ENCODE measurements around the gene PLEKHA7.
"Not testable (repeated sequence)": the region's sequence is repeated elsewhere in the genome, so short reads cannot be mapped to it uniquely, and the experiment has no call there.

The PLEKHA7 gene

GRCh38 chr11:16889905-16890304 lies 124.3 kb downstream of the PLEKHA7 start:
- in situ Hi-C loops (cut with MboI; ENCODE audit: low sequenced_read_pairs): no loop called here

DNA sequence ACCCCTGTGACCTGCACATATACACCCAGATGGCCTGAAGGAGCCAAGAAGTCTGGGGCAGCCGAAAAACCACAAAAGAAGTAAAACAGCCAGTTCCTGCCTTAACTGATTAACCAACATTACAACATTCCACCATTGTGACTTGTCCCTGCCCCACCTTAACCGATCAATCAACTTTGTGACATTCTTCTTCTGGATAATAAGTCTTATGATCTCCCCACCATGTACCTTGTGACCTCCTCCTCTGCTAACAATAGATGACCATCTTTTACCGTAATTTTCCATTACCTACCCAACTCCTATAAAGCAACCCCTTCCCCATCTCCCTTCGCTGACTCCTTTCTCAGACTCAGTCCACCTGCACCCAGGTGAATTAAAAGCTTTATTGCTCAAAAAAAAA lies 125.2 kb downstream of the PLEKHA7 start:
- in situ Hi-C loops (cut with MboI; ENCODE audit: low sequenced_read_pairs): not testable (repeated sequence)

DNA sequence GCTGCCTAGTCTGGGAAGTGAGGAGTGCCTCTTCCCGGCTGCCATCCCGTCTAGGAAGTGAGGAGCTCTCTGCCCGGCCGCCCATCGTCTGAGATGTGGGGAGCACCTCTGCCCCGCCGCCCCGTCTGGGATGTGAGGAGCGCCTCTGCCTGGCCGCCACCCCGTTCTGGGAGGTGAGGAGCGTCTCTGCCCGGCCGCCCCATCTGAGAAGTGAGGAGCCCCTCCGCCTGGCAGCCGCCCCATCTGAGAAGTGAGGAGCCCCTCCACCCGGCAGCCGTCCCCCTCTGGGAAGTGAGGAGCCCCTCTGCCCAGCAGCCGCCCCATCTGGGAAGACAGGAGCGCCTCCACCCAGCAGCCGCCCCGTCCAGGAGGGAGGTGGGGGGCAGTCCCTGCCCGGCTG lies 126.3 kb downstream of the PLEKHA7 start:
- in situ Hi-C loops (cut with MboI; ENCODE audit: low sequenced_read_pairs): not testable (repeated sequence)

- in situ Hi-C loops (cut with MboI; ENCODE audit: low sequenced_read_pairs): no loop called here
Observed at GRCh38 chr11:16883174-16883573, 131.0 kb downstream of the PLEKHA7 start.

DNA sequence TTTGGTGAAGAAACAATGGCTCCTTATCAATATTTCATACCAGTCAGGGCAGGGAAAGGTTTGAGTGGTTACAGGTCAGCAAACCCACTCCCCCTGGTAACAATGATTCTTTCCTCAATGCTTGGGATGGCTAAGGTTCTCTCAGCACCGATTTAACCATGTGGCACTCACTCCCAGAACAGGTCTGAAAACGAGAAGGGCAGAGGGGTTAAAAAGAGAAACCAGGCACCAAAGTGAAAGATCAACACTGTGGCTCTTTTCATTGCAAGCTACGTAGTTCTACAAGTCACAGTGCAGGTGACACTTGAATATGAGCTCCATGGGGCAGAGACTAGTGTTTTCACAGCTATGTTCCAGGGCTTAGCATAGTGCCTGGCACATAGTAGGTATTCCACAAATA lies 132.4 kb downstream of the PLEKHA7 start:
- in situ Hi-C loops (cut with MboI; ENCODE audit: low sequenced_read_pairs): no loop called here

DNA sequence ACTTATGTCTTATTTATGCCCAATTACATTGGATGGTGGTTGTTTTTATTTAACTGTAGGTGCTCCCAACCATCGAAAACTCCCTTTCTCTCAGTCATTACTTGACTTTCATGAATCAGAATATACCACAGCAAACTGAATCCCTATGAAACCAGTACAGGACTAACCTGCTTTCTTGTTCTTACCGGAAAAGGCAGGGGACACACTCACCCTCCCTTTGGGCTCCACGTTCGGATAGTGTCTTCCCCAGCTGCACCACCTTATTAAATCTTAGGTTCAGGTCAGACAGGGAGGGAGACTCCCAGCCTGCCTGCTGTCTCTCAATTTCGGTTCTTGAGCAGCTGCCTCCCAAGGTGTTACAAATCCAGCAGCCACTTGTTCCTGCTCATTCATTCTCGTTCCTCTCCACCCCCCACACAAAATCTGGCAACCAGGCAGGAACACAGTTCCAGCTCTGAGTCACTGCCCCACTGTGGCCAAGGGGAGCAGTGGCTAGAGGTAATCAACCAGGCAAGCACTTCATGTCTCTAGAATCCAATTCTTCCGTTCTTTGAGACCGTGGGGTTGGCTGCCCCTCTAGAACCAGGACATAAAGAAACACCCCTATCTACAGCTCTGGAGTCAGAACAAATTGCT lies 133.0 kb downstream of the PLEKHA7 start:
- in situ Hi-C loops (cut with MboI; ENCODE audit: low sequenced_read_pairs): no loop called here

GRCh38 chr11:16880184-16880801 lies 133.9 kb downstream of the PLEKHA7 start:
- in situ Hi-C loops (cut with MboI; ENCODE audit: low sequenced_read_pairs): no loop called here

- in situ Hi-C loops (cut with MboI; ENCODE audit: low sequenced_read_pairs): no loop called here
Observed at GRCh38 chr11:16879690-16880089, 134.5 kb downstream of the PLEKHA7 start.

DNA sequence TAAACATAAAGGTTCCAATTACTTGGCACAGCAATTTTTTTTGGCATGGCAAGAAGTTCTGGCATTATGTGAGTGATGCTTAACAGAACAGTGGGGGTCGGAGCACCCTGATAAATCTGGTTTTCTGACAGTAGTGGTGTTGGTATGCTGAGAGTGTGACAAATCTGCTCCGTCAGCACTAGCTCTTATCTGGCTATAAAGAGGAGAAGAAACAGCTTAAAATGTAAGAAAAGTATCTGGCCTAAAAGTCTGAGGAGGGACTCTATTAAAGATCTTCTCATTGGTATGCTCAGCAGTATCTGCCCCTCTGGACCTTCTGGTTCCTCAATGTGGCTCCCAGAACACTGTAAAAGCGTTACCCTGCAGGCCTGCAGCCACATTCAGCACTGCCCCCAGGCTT lies 137.4 kb downstream of the PLEKHA7 start:
- in situ Hi-C loops (cut with MboI; ENCODE audit: low sequenced_read_pairs): no loop called here

DNA sequence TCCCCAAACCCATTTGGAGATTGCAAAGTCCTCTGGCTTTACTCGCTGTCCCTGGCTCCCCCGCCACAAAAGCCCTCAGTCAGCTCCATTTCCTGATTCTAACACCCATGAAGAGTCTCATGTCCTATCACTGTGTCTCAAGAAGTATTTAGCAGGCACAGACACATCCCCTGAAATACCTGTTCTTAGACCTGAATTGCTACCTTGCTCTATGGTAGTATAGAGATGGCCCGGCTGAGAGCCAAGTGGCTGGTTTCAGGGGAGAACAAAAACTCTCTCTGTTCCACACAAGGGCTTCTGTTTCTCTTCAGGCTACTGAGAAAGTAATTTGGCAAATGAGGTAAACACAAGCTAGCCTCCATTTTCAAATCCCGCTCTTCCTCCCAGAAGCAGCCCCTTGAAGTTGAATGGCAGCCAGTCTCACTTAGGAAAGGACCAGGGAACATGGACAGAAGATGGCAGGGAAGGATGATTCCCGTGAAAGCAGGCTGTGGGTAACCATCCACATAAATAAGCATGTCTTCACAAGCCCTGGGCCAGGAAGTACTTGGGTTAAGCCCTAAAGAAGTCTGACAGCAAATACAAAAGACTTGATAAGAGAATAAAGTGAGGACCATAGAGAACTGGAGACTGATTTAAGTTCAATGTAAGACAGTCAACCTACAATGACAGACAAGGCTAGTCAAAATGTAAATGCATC lies 138.0 kb downstream of the PLEKHA7 start:
- in situ Hi-C loops (cut with MboI; ENCODE audit: low sequenced_read_pairs): no loop called here

- in situ Hi-C loops (cut with MboI; ENCODE audit: low sequenced_read_pairs): no loop called here
Observed at GRCh38 chr11:16874275-16874975, 139.8 kb downstream of the PLEKHA7 start.

GRCh38 chr11:16873289-16873688 lies 140.9 kb downstream of the PLEKHA7 start:
- in situ Hi-C loops (cut with MboI; ENCODE audit: low sequenced_read_pairs): no loop called here

DNA sequence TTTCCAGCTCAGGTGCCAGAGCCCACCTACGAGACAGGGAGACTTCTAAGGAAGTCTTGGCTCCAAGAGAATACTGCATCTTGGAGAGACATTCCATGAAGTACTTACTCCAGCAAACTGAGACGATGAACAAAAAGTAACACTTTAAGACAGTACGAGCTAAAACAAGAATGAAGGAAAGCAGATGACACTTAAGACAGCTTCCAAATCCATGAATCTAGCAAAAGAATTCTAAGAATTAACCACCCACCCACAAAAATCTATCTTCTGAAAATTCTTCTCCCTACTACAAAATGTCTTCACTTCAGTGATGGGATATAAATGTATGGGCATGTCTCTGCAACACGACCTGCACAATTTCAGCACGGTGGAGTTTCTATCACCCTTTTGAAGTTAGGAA lies 142.8 kb downstream of the PLEKHA7 start:
- in situ Hi-C loops (cut with MboI; ENCODE audit: low sequenced_read_pairs): no loop called here

- in situ Hi-C loops (cut with MboI; ENCODE audit: low sequenced_read_pairs): no loop called here
Observed at GRCh38 chr11:16867097-16867496, 147.1 kb downstream of the PLEKHA7 start.

DNA sequence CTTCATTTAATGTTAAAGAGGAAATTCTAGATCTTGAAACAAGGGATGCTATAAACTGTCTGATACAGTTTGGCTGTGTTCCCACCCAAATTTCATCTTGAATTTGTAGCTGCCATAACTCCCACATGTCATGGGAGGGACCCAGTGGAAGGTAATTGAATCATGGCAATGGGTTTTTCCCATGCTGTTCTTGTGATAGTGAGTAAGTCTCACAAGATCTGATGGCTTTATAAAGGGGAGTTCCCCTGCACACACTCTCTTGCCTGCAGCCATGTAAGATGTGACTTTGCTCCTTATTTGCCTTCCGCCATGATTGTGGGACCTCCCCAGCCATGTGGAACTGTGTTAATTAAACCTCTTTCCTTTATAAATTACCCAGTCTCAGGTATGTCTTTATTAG lies 149.8 kb downstream of the PLEKHA7 start:
- in situ Hi-C loops (cut with MboI; ENCODE audit: low sequenced_read_pairs): not testable (repeated sequence)

- in situ Hi-C loops (cut with MboI; ENCODE audit: low sequenced_read_pairs): no loop called here
Observed at GRCh38 chr11:16863389-16863788, 150.8 kb downstream of the PLEKHA7 start.

GRCh38 chr11:16862726-16863125 lies 151.5 kb downstream of the PLEKHA7 start:
- in situ Hi-C loops (cut with MboI; ENCODE audit: low sequenced_read_pairs): no loop called here

- in situ Hi-C loops (cut with MboI; ENCODE audit: low sequenced_read_pairs): no loop called here
Observed at GRCh38 chr11:16861862-16862261, 152.4 kb downstream of the PLEKHA7 start.

DNA sequence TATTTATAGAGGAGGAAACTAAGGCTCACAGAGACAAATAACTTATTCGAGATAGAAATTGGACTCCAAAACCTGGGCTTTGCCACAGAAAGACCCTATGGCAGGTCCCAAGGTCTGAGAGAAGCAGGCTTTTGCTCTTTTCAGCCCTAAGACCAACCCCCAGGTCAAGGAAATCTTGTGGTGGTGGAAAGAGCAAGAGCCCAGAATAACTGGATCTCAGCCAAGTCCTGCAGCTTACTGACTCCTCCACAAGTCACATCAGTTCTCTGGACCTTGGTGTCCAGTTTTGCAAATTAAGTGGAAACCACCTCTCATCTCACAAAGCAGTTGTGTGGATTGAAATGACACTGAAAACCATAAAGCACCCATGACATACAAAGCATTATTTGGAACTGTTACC lies 153.6 kb downstream of the PLEKHA7 start:
- in situ Hi-C loops (cut with MboI; ENCODE audit: low sequenced_read_pairs): no loop called here

- in situ Hi-C loops (cut with MboI; ENCODE audit: low sequenced_read_pairs): no loop called here
Observed at GRCh38 chr11:16859651-16860050, 154.6 kb downstream of the PLEKHA7 start.

DNA sequence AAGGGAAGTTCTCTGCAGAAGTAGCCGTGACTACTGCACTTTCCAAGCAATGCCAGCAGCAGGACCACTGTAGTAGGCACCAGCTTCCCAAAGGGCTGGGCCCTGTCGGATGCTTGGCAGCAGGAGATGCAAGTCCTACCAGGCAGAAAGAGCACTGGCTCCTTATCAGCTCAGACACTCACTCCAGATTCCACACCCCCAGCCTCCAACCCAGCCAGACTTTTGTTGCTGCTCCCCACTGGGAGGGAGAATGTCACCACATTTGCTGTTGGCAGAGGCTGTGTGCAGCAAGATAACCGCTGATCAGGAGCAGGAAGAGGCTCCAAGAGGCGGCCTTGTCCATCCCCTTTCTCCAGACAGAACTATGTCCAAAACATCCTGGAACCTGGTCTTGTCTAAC lies 157.0 kb downstream of the PLEKHA7 start:
- in situ Hi-C loops (cut with MboI; ENCODE audit: low sequenced_read_pairs): no loop called here

GRCh38 chr11:16856022-16856471 lies 158.2 kb downstream of the PLEKHA7 start:
- in situ Hi-C loops (cut with MboI; ENCODE audit: low sequenced_read_pairs): no loop called here

Data from HL-60/S4 treated with retinoic acid at 250 ng/mL for 4 days and 3 days (cell line).